Right lobe of liver (tissue), 6 donors: Measurements from ENCODE around the gene APCDD1L. TPM values are rescaled to one million over a fixed set of nuclear protein-coding genes. Genes with fewer than 3 reads are reported as not detected.

Experiments
- ATAC-seq, 4 donors: fragments of 200-7000 bp; cut with Tn5 transposase; one replicate each; pipeline ENCODE4 v1.9.1; 2020; ENCODE audit warnings: mild to moderate bottlenecking in 4 of 4, moderate library complexity in 4 of 4
- DNase-seq, 3 donors: peaks; one replicate each; pipeline ENCODE4 v3.0.0-alpha.2; 2020
- H3K27ac ChIP-seq, 3 donors: fragments of 200-600 bp; one replicate each; pipeline ENCODE4 v1.8.0; 2022
- H3K27me3 ChIP-seq, 2 donors: fragments of 200-600 bp; one replicate each; pipeline ENCODE4 v1.8.0; 2022
- H3K36me3 ChIP-seq, 4 donors: fragments of 200-600 bp; sonication (generic) in 1 of 4; one replicate each; pipeline versions ENCODE4 v1.5.1 to v1.8.0; 2017 to 2022; ENCODE audit warnings: control low read depth in 1 of 4
- H3K4me1 ChIP-seq, 4 donors: fragments of 200-600 bp; sonication (generic) in 1 of 4; one replicate each; pipeline versions ENCODE4 v1.5.1 to v1.8.0; 2017 to 2022; ENCODE audit warnings: control low read depth in 1 of 4
- H3K4me3 ChIP-seq, 3 donors: fragments of 200-600 bp; one replicate each; pipeline ENCODE4 v1.8.0; 2022
- H3K9me3 ChIP-seq, 4 donors: fragments of 200-600 bp; sonication (generic) in 1 of 4; one replicate each; pipeline versions ENCODE4 v1.5.1 to v1.8.0; 2017 to 2022; ENCODE audit warnings: control low read depth in 1 of 4
- CTCF ChIP-seq, 4 donors: fragments of 200-600 bp in 3 of 4; fragments of 450-650 bp in 1 of 4; IDR thresholded peaks; one replicate each; pipeline versions ENCODE4 v1.5.1 to v1.8.0; 2016 to 2022; ENCODE audit warnings: antibody characterized with exemption in 4 of 4, mild to moderate bottlenecking in 2 of 4
- POLR2A ChIP-seq: fragments of 450-650 bp; IDR thresholded peaks from one replicate; pipeline ENCODE4 v1.6.1; 2017; ENCODE audit warnings: antibody characterized with exemption, mild to moderate bottlenecking
- WGBS: methylation state at CpG from one replicate; pipeline ENCODE4 v1.1.6; 2018; ENCODE audit warnings: low coverage, low lambda C conversion rate; ENCODE audit not compliant: insufficient coverage; ENCODE audit errors: missing lambda C conversion rate; 5-methylcytosine and 5-hydroxymethylcytosine counted together
- intact Hi-C, 2 donors: fragments of 100-400 bp; cut with DNase I; formaldehyde crosslinking; loops; one replicate each; pipeline versions ENCODE4 v1.11.2 to v1.14.1; 2022
- total RNA-seq, 6 experiments: library from RNA; depleted of rRNA in 2 of 6; stranded (reverse); fragments of >200 nt in 2 of 6; fragmentation: NEBNext Ultra II Directional in 3 of 6; extraction: Animal tissue kit (Norgen Biotek cat#: 25700) in 3 of 6; gene quantifications; one replicate each; pipeline versions ENCODE4 v1.1.0 to v1.2.4, GENCODE V29; 2016 to 2023
- donor health status: DM: no; HTN: yes; CAD: no.
- donor health status: DM: no; HTN: no; CAD: no.
- donor health status: DM: no; HTN: no; CAD: no.
- donor health status: DM: no; HTN: yes; CAD: no.
- donor health status: DM: no; HTN: yes; CAD: no.

The APCDD1L gene
- total RNA-seq, 6 experiments from 2014 or later, result 0.04 TPM; not detected in 5

- Histone ChIP-seq H3K4me3 (no peak overlapping the region), H3K36me3 (peaks cover 0 to 9% (median 0%) of the 10 kb centered on the region in 4 donors), H3K27ac (no peak overlapping the region), H3K4me1 (no peaks in the 10 kb centered on the region), H3K9me3 (no peaks in the 10 kb centered on the region), H3K27me3 (no peaks in the 10 kb centered on the region)
- ATAC-seq, result no peak
- DNase-seq, result no peak
- intact Hi-C loops, result loop anchor here in 1 of 2 donors (10.0 kb wide), 1 partner anchor 208 kb away; no protein-coding TSS in a partner anchor
- TF ChIP-seq POLR2A, result no peak
- WGBS, result 45% methylated on average over 4 of the region's 4 CpGs
Observed at GRCh38 chr20:58452667-58453255, 62.4 kb downstream of the APCDD1L start.

GRCh38 chr20:58450254-58450653, 64.9 kb downstream of the APCDD1L start:
- H3K36me3 ChIP-seq, result peaks cover 0 to 10% (median 0%) of the 10 kb centered on the region in 4 donors
- TF ChIP-seq CTCF (IDR thresholded peaks at IDR 0.05), result no peak
- no peak for TF ChIP-seq POLR2A
- DNase-seq (no peak), ATAC-seq (no peak)
- no peak overlapping the region for H3K4me3 ChIP-seq
- no peaks in the 10 kb centered on the region for H3K4me1 ChIP-seq
- intact Hi-C loops, result loop anchor here in 1 of 2 donors (10.0 kb wide), 1 partner anchor 205 kb away; no protein-coding TSS in a partner anchor
- 62% methylated on average over 10 of the region's 10 CpGs for WGBS
- H3K27ac ChIP-seq, result no peak overlapping the region
- H3K9me3 ChIP-seq, result no peaks in the 10 kb centered on the region
- H3K27me3 ChIP-seq, result no peaks in the 10 kb centered on the region

GRCh38 chr20:58449681-58450221, 65.4 kb downstream of the APCDD1L start:
- intact Hi-C loops, result loop anchor here in 1 of 2 donors (10.0 kb wide), 1 partner anchor 205 kb away; no protein-coding TSS in a partner anchor
- WGBS, result 88% methylated on average over 9 of the region's 10 CpGs
- Histone ChIP-seq H3K9me3 (no peaks in the 10 kb centered on the region), H3K27ac (no peak overlapping the region), H3K4me3 (no peak overlapping the region), H3K27me3 (no peaks in the 10 kb centered on the region), H3K4me1 (no peaks in the 10 kb centered on the region), H3K36me3 (peaks cover 0 to 15% (median 0%) of the 10 kb centered on the region in 4 donors)
- no peak for ATAC-seq
- DNase-seq, result no peak
- no peak for TF ChIP-seq CTCF (IDR thresholded peaks at IDR 0.05)
- no peak for TF ChIP-seq POLR2A

- 100% methylated on average over 1 of the region's 4 CpGs for WGBS
- Histone ChIP-seq H3K4me3 (no peak overlapping the region), H3K27me3 (no peaks in the 10 kb centered on the region), H3K4me1 (no peaks in the 10 kb centered on the region), H3K36me3 (peaks cover 0 to 23% (median 0%) of the 10 kb centered on the region in 4 donors), H3K27ac (no peak overlapping the region), H3K9me3 (no peaks in the 10 kb centered on the region)
- no peak for DNase-seq
- intact Hi-C loops, result no loop called here
- TF ChIP-seq POLR2A, result no peak
- no peak for TF ChIP-seq CTCF (IDR thresholded peaks at IDR 0.05)
- ATAC-seq, result no peak
Observed at GRCh38 chr20:58448958-58449357, 66.2 kb downstream of the APCDD1L start.
